ENCODE results near the gene ACE2. TPM values are rescaled to one million over a fixed set of nuclear protein-coding genes. Genes with fewer than 3 reads are reported as not detected.

The ACE2 gene
- total and polyA plus RNA-seq, 9 of the 15 experiments (the other 6 are each of a cell fraction or from before 2014, with no cell fraction given) = 0.03 to 0.09 (median 0.07) TPM; not detected in 6

GRCh38 chrX:15579778-15580747, 20.7 kb downstream of the ACE2 start (continued):
- no peak for TF ChIP-seq SPI1 (IDR thresholded peaks at IDR 0.05; ENCODE audit: borderline replicate concordance, low read depth, low read length)
- TF ChIP-seq ZBTB34 (CRISPR knock-in tag; IDR thresholded peaks at IDR 0.05) = no peak
- TF ChIP-seq RFX7 (CRISPR knock-in tag; IDR thresholded peaks at IDR 0.05) = no peak
- no peak for TF ChIP-seq MAFF (IDR thresholded peaks at IDR 0.05; ENCODE audit: low read length)
- no peak for TF ChIP-seq GTF2A2 (tag; IDR thresholded peaks at IDR 0.05)
- TF ChIP-seq CBX2 (IDR thresholded peaks at IDR 0.05; ENCODE audit: insufficient read depth, low read length, poor library complexity, severe bottlenecking) = no peak
- no peak for TF ChIP-seq ZNF212 (CRISPR knock-in tag; IDR thresholded peaks at IDR 0.05)
- TF ChIP-seq IRF2 (CRISPR knock-in tag; IDR thresholded peaks at IDR 0.05) = no peak
- TF ChIP-seq ZNF324 (CRISPR knock-in tag; IDR thresholded peaks at IDR 0.05) = no peak
- TF ChIP-seq TSHZ1 (CRISPR knock-in tag; IDR thresholded peaks at IDR 0.05) = no peak
- TF ChIP-seq GTF2E2 (tag; IDR thresholded peaks at IDR 0.05) = no peak
- TF ChIP-seq TAF15 (IDR thresholded peaks at IDR 0.05; ENCODE audit: low read depth, low read length) = no peak
- no peak for TF ChIP-seq SMAD2 (IDR thresholded peaks at IDR 0.05; ENCODE audit: low read depth, low read length)
- TF ChIP-seq IFI16 (CRISPR knock-in tag; IDR thresholded peaks at IDR 0.05) = no peak
- TF ChIP-seq TAL1 (IDR thresholded peaks at IDR 0.05) = peak; percentile 78
- no peak for TF ChIP-seq MCM7 (IDR thresholded peaks at IDR 0.05)
- TF ChIP-seq ZNF3 (CRISPR knock-in tag; IDR thresholded peaks at IDR 0.05) = no peak
- TF ChIP-seq NFIC (IDR thresholded peaks at IDR 0.05) = peak; percentile 85
- no peak for TF ChIP-seq ZFP30 (CRISPR knock-in tag; IDR thresholded peaks at IDR 0.05; ENCODE audit: borderline replicate concordance)
- TF ChIP-seq GABPA (tag; conservative IDR thresholded peaks at IDR 0.05; ENCODE audit: low read depth) = no peak
- 0 out of 2 replicates have a peak, but pooled peaks have one; percentile 15 for TF ChIP-seq MEF2A (IDR thresholded peaks at IDR 0.05; ENCODE audit: control insufficient read depth, low read depth, low read length)
- TF ChIP-seq CBX8 (IDR thresholded peaks at IDR 0.05; ENCODE audit: borderline replicate concordance, extremely low read depth, low read depth, low read length, poor library complexity, severe bottlenecking) = no peak
